ENCODE results near the gene BASP1.

BASP1 gene

GRCh38 chr5:17235731-17236330 lies 18.4 kb downstream of the BASP1 start:
- Histone ChIP-seq H2BK15ac (ENCODE audit: low read length) (no peak overlapping the region), H3K79me1 (ENCODE audit: low read depth, low read length) (peaks cover 4% of the 10 kb centered on the region), H3K4me2 (ENCODE audit: insufficient read depth, low read length, poor library complexity, severe bottlenecking) (no peak overlapping the region), H3K4ac (ENCODE audit: low read length) (no peak overlapping the region), H2BK12ac (ENCODE audit: low read length) (no peak overlapping the region), H3K18ac (ENCODE audit: low read length) (no peak overlapping the region), H3K14ac (ENCODE audit: low read length) (no peak overlapping the region), H4K91ac (ENCODE audit: low read depth, low read length, poor library complexity) (no peak overlapping the region), H3K23ac (ENCODE audit: low read depth, low read length, poor library complexity) (no peak overlapping the region), H3K36me3 (replicated peaks in 1 of 2; ENCODE audit: control insufficient read depth in 2 of 2, insufficient read depth in 2 of 2, low read length in 2 of 2) (peaks cover 5 to 65% of the 10 kb centered on the region in 2 donors), H3K4me3 (ENCODE audit: low read length in 2 of 2) (no peak overlapping the region), H2BK120ac (ENCODE audit: low read depth, low read length) (no peak overlapping the region), H4K8ac (ENCODE audit: low read depth, low read length) (no peak overlapping the region), H2AK5ac (ENCODE audit: low read depth, low read length) (no peak overlapping the region), H3K4me1 (ENCODE audit: control insufficient read depth in 2 of 2, insufficient read depth in 1 of 2, low read depth in 1 of 2, low read length in 2 of 2) (no peaks in the 10 kb centered on the region), H3K27ac (replicated peaks; ENCODE audit: low read length) (no peak overlapping the region), H3K27me3 (ENCODE audit: control insufficient read depth in 3 of 3, insufficient read depth in 3 of 3, low read depth in 1 of 3, low read length in 3 of 3) (no peaks in the 10 kb centered on the region), H3K9ac (ENCODE audit: low read depth, low read length, poor library complexity) (no peak overlapping the region), H3K9me3 (replicated peaks in 1 of 2; ENCODE audit: control insufficient read depth in 2 of 2, insufficient read depth in 1 of 2, low read depth in 1 of 2, low read length in 2 of 2) (peaks cover 0 to 27% of the 10 kb centered on the region in 2 donors), H2BK5ac (ENCODE audit: low read length) (no peak overlapping the region), H2AFZ (ENCODE audit: low read length) (no peak overlapping the region)
- no CpG with 5 or more reads among the region's 5 CpGs for WGBS, 2 donors (ENCODE audit: extremely low coverage in 2 of 2, insufficient read length in 2 of 2, insufficient replicate concordance in 1 of 2)
- DNase-seq (ENCODE audit: low spot score) = no peak

GRCh38 chr5:17238521-17239041 lies 21.1 kb downstream of the BASP1 start:
- no peak overlapping the region for H3K23ac ChIP-seq (ENCODE audit: low read depth, low read length, poor library complexity)
- H3K27me3 ChIP-seq (ENCODE audit: control insufficient read depth in 3 of 3, insufficient read depth in 3 of 3, low read depth in 1 of 3, low read length in 3 of 3) = peaks cover 0 to under 1% (median 0%) of the 10 kb centered on the region in 3 experiments
- no peak overlapping the region for H2BK120ac ChIP-seq (ENCODE audit: low read depth, low read length)
- H2BK12ac ChIP-seq (ENCODE audit: low read length) = no peak overlapping the region
- H3K9me3 ChIP-seq (replicated peaks in 1 of 2; ENCODE audit: control insufficient read depth in 2 of 2, insufficient read depth in 1 of 2, low read depth in 1 of 2, low read length in 2 of 2) = peaks cover 0 to 16% of the 10 kb centered on the region in 2 donors
- no peak overlapping the region for H2AK5ac ChIP-seq (ENCODE audit: low read depth, low read length)
- no CpG with 5 or more reads among the region's 6 CpGs for WGBS, 2 donors (ENCODE audit: extremely low coverage in 2 of 2, insufficient read length in 2 of 2, insufficient replicate concordance in 1 of 2)
- H4K8ac ChIP-seq (ENCODE audit: low read depth, low read length) = no peak overlapping the region
- peaks cover under 1% of the 10 kb centered on the region for H3K79me1 ChIP-seq (ENCODE audit: low read depth, low read length)
- H3K18ac ChIP-seq (ENCODE audit: low read length) = no peak overlapping the region
- H2AFZ ChIP-seq (ENCODE audit: low read length) = no peak overlapping the region
- peaks cover 4 to 52% of the 10 kb centered on the region in 2 donors for H3K36me3 ChIP-seq (replicated peaks in 1 of 2; ENCODE audit: control insufficient read depth in 2 of 2, insufficient read depth in 2 of 2, low read length in 2 of 2)
- no peak overlapping the region for H2BK15ac ChIP-seq (ENCODE audit: low read length)
- no peak overlapping the region for H3K4ac ChIP-seq (ENCODE audit: low read length)
- no peak overlapping the region for H3K4me2 ChIP-seq (ENCODE audit: insufficient read depth, low read length, poor library complexity, severe bottlenecking)
- no peak overlapping the region for H4K91ac ChIP-seq (ENCODE audit: low read depth, low read length, poor library complexity)
- no peak overlapping the region for H3K14ac ChIP-seq (ENCODE audit: low read length)
- H2BK5ac ChIP-seq (ENCODE audit: low read length) = no peak overlapping the region
- DNase-seq (ENCODE audit: low spot score) = no peak
- no peak overlapping the region for H3K4me3 ChIP-seq (ENCODE audit: low read length in 2 of 2)
- no peak overlapping the region for H3K27ac ChIP-seq (replicated peaks; ENCODE audit: low read length)
- H3K4me1 ChIP-seq (ENCODE audit: control insufficient read depth in 2 of 2, insufficient read depth in 1 of 2, low read depth in 1 of 2, low read length in 2 of 2) = peaks cover 0 to 4% of the 10 kb centered on the region in 2 donors
- no peak overlapping the region for H3K9ac ChIP-seq (ENCODE audit: low read depth, low read length, poor library complexity)

- H3K27ac ChIP-seq (replicated peaks; ENCODE audit: low read length) = no peak overlapping the region
- no peak overlapping the region for H2BK15ac ChIP-seq (ENCODE audit: low read length)
- no peak overlapping the region for H2AFZ ChIP-seq (ENCODE audit: low read length)
- no CpG with 5 or more reads among the region's 6 CpGs for WGBS, 2 donors (ENCODE audit: extremely low coverage in 2 of 2, insufficient read length in 2 of 2, insufficient replicate concordance in 1 of 2)
- H2BK5ac ChIP-seq (ENCODE audit: low read length) = no peak overlapping the region
- H3K18ac ChIP-seq (ENCODE audit: low read length) = no peak overlapping the region
- peaks cover 3% of the 10 kb centered on the region for H3K79me1 ChIP-seq (ENCODE audit: low read depth, low read length)
- H3K4me1 ChIP-seq (ENCODE audit: control insufficient read depth in 2 of 2, insufficient read depth in 1 of 2, low read depth in 1 of 2, low read length in 2 of 2) = peaks cover 0 to 6% of the 10 kb centered on the region in 2 donors
- H3K27me3 ChIP-seq (ENCODE audit: control insufficient read depth in 3 of 3, insufficient read depth in 3 of 3, low read depth in 1 of 3, low read length in 3 of 3) = peaks cover 0 to 2% (median 0%) of the 10 kb centered on the region in 3 experiments
- no peak overlapping the region for H2AK5ac ChIP-seq (ENCODE audit: low read depth, low read length)
- H3K14ac ChIP-seq (ENCODE audit: low read length) = no peak overlapping the region
- no peak overlapping the region for H2BK12ac ChIP-seq (ENCODE audit: low read length)
- no peak for DNase-seq (ENCODE audit: low spot score)
- H4K8ac ChIP-seq (ENCODE audit: low read depth, low read length) = no peak overlapping the region
- H3K4ac ChIP-seq (ENCODE audit: low read length) = no peak overlapping the region
- no peak overlapping the region for H4K91ac ChIP-seq (ENCODE audit: low read depth, low read length, poor library complexity)
- H3K23ac ChIP-seq (ENCODE audit: low read depth, low read length, poor library complexity) = no peak overlapping the region
- no peak overlapping the region for H3K9ac ChIP-seq (ENCODE audit: low read depth, low read length, poor library complexity)
- peaks cover 6 to 43% of the 10 kb centered on the region in 2 donors for H3K36me3 ChIP-seq (replicated peaks in 1 of 2; ENCODE audit: control insufficient read depth in 2 of 2, insufficient read depth in 2 of 2, low read length in 2 of 2)
- H3K9me3 ChIP-seq (replicated peaks in 1 of 2; ENCODE audit: control insufficient read depth in 2 of 2, insufficient read depth in 1 of 2, low read depth in 1 of 2, low read length in 2 of 2) = peaks cover 0 to 5% of the 10 kb centered on the region in 2 donors
- H3K4me2 ChIP-seq (ENCODE audit: insufficient read depth, low read length, poor library complexity, severe bottlenecking) = no peak overlapping the region
- H3K4me3 ChIP-seq (ENCODE audit: low read length in 2 of 2) = no peak overlapping the region
- H2BK120ac ChIP-seq (ENCODE audit: low read depth, low read length) = no peak overlapping the region
Measured at GRCh38 chr5:17239953-17240352, 22.5 kb downstream of the BASP1 start.

GRCh38 chr5:17240487-17240886 lies 23.1 kb downstream of the BASP1 start:
- H4K8ac ChIP-seq (ENCODE audit: low read depth, low read length) = no peak overlapping the region
- peaks cover 0 to 6% of the 10 kb centered on the region in 2 donors for H3K4me1 ChIP-seq (ENCODE audit: control insufficient read depth in 2 of 2, insufficient read depth in 1 of 2, low read depth in 1 of 2, low read length in 2 of 2)
- no CpG with 5 or more reads among the region's 1 CpG for WGBS, 2 donors (ENCODE audit: extremely low coverage in 2 of 2, insufficient read length in 2 of 2, insufficient replicate concordance in 1 of 2)
- H3K36me3 ChIP-seq (replicated peaks in 1 of 2; ENCODE audit: control insufficient read depth in 2 of 2, insufficient read depth in 2 of 2, low read length in 2 of 2) = peaks cover 6 to 43% of the 10 kb centered on the region in 2 donors
- H3K14ac ChIP-seq (ENCODE audit: low read length) = no peak overlapping the region
- H2AK5ac ChIP-seq (ENCODE audit: low read depth, low read length) = no peak overlapping the region
- no peak overlapping the region for H2BK12ac ChIP-seq (ENCODE audit: low read length)
- no peak overlapping the region for H2BK120ac ChIP-seq (ENCODE audit: low read depth, low read length)
- no peak overlapping the region for H2AFZ ChIP-seq (ENCODE audit: low read length)
- no peak overlapping the region for H2BK5ac ChIP-seq (ENCODE audit: low read length)
- peaks cover 0 to 2% (median 0%) of the 10 kb centered on the region in 3 experiments for H3K27me3 ChIP-seq (ENCODE audit: control insufficient read depth in 3 of 3, insufficient read depth in 3 of 3, low read depth in 1 of 3, low read length in 3 of 3)
- H4K91ac ChIP-seq (ENCODE audit: low read depth, low read length, poor library complexity) = no peak overlapping the region
- H3K9me3 ChIP-seq (replicated peaks in 1 of 2; ENCODE audit: control insufficient read depth in 2 of 2, insufficient read depth in 1 of 2, low read depth in 1 of 2, low read length in 2 of 2) = peaks cover 0 to 4% of the 10 kb centered on the region in 2 donors
- peaks cover 3% of the 10 kb centered on the region for H3K79me1 ChIP-seq (ENCODE audit: low read depth, low read length)
- no peak for DNase-seq (ENCODE audit: low spot score)
- H3K18ac ChIP-seq (ENCODE audit: low read length) = no peak overlapping the region
- no peak overlapping the region for H2BK15ac ChIP-seq (ENCODE audit: low read length)
- no peak overlapping the region for H3K27ac ChIP-seq (replicated peaks; ENCODE audit: low read length)
- no peak overlapping the region for H3K4me2 ChIP-seq (ENCODE audit: insufficient read depth, low read length, poor library complexity, severe bottlenecking)
- H3K4me3 ChIP-seq (ENCODE audit: low read length in 2 of 2) = no peak overlapping the region
- no peak overlapping the region for H3K4ac ChIP-seq (ENCODE audit: low read length)
- H3K9ac ChIP-seq (ENCODE audit: low read depth, low read length, poor library complexity) = no peak overlapping the region
- no peak overlapping the region for H3K23ac ChIP-seq (ENCODE audit: low read depth, low read length, poor library complexity)

All from neuronal stem cell (in vitro differentiated cells).